Tibial nerve (tissue), 4 donors: ENCODE measurements around the gene CSPG4.

ENCODE experiments used
- CTCF ChIP-seq, 5 experiments: fragments of 200-600 bp in 3 of 5; fragments of 450-650 bp in 2 of 5; sonication (generic) in 3 of 5; IDR thresholded peaks; one replicate each; pipeline ENCODE4 v1.5.1; 2016 to 2019; ENCODE audit warnings: antibody characterized with exemption in 5 of 5, mild to moderate bottlenecking in 3 of 5, moderate library complexity in 2 of 5
- EP300 ChIP-seq, 2 donors: sonication (generic); formaldehyde crosslinking; IDR thresholded peaks; one replicate each; pipeline ENCODE4 v1.6.1; 2017; ENCODE audit warnings: antibody characterized with exemption in 2 of 2, mild to moderate bottlenecking in 1 of 2

- no peak for TF ChIP-seq CTCF (IDR thresholded peaks at IDR 0.05)
- TF ChIP-seq EP300 (IDR thresholded peaks at IDR 0.05) = no peak
These were observed 56.3 kb downstream of the CSPG4 start for GRCh38 chr15:75656331-75656730.
